ENCODE results near the gene B4GALT6.

Gene B4GALT6

DNA sequence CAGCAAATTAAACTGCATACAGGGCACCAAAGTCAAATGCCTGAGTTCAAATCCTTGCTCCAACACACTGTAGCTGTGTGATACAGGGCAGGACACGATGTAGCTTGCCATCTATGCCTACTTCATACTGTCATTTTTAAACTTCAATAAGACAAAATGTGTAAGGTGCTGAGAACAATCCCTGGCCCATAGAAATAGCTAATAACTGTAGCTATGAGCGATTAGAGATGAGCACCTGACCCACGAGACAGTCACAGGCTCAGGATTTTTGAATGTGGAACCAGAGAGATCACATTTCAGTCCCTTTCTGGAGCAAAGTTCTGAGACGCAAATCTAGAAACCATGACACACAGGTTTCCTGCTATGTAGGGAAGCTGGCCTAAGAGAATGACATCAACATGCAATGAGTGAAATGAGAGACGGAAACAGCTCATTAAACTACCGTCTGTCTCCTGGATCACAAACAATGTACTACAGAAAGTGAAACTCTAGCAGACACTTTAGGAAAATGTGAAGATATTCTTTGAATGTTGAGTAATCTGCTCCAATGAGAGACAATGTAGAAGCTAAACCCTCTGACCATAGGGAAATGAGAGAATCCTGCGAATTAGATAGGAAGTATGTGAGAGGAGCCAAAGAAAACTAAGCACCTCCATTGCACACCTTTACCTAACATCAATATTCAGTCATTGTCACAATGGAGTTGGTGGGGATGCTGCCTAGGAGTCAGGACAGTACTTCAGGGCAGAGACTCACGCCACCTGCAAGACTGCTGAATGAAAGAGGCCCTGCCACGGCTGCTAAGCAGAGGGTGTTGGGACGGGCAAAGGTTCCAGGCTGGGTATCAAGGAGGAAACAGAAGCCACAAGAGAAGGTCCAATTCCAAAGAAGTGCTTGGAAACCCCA is 25.5 kb downstream of the B4GALT6 start:
- DNase-seq, result peak; percentile 59

DNA sequence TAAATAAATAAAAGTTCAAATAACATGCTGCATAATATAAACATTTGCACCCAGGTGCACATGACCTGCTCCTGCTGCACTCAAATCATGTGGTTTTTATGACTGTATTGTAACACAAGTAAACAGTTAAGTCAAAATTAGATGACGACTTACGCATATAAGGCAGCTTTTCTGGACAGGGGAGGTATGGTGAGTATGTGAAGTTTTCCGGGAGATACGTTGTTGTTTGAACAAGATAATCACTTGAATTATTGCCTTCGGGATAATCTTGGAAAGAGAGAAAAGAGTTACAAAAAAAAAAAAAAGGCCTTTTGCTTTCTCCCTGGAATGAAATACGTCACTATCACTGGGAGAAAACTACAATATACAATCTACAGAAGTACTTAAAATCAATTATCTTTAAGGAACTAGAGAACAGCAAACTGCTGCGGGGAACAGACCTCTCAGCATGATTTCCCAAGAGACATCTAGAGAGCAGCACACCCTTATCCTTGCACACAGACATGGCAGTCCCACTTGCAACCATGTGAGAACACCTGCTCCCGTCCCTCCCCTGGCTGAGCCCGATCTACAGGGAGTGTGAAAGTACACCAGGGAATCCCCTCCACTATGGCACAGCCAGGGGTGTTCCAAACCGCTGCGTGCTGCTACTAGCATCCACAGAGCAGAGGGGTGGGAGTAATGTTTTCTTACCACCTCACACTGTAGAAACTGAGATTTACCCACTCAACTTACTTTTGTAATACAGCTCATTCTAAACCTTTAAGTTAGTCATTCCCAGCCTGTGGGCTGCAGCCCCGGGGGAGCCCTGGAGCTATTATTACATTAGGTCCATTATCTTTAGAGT is 26.3 kb downstream of the B4GALT6 start:
- DNase-seq, result no peak

DNA sequence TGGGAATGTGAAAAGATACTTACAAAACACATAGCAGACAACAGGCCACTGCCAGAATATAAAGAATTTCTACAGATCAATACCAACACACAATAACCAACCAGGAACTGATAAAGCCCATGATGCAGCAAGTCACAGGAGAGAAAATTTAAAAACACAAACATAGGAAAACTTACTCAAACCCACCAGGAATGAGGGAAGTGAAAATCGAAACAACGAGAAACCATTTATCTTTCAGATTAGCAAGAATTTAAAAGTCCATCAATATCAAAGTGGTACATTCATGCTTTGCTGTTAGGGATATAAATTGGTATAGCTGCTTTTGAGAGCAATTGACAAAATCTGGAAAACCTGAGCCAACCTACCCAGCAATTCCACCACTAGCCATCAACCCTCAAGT is 27.6 kb downstream of the B4GALT6 start:
- DNase-seq, result no peak

DNA sequence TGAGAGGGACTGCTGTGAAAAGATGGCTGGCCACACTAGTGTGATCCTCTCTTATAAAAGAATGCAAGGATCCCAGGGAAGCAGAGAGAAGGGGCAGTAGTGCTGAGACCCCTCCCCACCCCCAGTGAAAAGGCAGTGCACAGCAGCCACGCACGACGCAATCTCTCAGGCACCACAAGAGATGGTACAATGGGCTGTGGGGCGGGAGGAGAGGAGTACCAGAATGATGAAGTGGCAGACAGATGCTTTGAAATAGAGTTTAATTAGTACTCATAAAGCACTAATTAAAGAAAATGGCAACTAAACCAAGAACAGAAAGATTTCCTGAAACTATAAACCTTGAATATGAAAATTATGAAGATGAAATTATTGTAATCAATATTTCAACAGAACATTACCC is 29.0 kb downstream of the B4GALT6 start:
- peak; percentile 67 for DNase-seq

DNA sequence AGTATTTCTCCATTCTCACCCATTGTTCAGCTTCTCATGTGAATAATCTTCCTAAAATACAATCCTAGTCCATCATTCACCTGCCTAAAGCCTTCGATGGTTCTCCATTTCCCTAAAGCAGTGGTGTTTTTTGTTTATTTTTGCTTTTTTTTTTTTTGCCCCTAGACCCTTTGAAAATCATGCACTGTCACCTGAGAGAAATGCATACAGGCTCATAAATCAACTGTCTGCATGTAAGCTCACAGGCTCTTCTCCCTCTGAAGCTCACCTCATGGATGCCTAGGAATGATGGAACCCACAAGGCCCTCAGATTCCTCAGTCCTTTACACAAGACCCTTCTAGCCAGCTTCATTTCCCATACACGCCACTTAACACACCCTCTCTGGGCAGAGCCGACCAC is 31.5 kb downstream of the B4GALT6 start:
- DNase-seq, result no peak

DNA sequence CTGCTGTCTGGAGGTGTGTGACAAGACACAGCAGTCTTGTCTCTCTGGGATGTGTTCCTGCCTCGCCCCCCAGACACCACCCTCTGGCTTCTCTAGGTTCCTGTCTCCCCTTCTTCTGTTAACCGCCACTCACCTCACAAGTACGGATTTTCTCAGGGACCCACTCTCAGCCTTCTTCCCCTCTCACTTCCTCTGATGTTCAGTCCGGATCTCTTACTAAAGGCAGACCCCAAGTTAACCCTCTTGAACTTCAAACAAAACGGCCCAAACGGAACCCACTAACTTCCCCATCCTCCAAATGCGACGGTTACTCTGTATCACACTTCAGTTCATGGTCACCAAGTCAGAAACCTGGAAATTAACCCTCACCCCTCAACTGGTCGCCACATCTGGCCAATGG is 32.0 kb downstream of the B4GALT6 start:
- DNase-seq, result peak; percentile 61

DNA sequence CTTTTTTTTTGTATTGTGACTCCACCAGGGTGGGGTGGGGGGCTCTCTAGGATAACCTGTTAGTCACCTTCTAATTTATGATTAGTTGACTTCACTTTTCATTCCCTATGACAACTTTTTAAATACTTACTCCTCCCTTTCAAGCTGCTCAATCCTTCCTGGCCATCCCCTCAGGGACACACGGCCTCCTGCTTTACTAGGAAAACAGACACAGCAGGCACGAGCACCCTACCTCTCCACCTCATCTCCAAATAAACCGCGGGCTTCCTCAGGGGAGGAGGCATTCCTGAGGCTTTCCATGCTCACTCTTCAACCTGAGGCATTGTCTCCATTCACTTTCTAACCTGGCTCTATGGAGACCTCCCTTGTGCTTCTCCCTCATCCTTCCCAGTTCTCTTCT is 33.0 kb downstream of the B4GALT6 start:
- DNase-seq, result no peak

DNA sequence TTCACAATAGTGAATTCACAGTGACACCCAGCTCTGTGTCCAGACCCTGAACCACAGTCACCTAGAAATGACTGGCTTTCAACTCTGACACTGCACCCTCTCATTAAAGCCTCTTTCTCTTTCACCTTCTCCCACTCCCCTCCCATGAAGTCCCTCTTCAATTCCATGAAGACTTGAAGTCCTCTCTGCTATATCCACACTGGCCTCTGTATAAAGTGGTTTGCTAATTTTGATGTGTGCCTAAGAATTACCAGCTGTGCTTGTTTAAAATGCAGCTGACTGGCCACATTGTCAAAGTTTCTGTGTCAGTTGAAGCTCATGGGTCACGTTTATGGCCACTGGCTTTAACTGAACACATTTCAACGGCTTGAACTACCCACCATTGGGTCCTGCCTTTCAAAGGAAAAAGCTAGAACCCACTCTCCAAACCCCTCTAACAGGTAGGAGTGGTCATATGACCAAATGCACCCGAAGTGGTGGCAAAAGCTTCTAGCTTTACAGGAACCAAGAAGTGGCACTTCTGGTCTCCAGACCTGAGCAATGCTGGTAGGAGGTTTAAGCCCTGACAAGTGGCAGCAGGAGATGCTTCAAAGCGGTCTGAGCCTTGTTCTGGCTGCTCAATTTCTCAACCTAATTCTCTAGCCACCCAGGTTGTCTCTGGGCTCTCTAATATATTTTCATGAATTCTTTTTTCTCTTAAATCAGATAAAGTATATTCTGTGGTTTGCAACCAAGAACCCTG is 34.2 kb downstream of the B4GALT6 start:
- DNase-seq, result peak; percentile 31

DNA sequence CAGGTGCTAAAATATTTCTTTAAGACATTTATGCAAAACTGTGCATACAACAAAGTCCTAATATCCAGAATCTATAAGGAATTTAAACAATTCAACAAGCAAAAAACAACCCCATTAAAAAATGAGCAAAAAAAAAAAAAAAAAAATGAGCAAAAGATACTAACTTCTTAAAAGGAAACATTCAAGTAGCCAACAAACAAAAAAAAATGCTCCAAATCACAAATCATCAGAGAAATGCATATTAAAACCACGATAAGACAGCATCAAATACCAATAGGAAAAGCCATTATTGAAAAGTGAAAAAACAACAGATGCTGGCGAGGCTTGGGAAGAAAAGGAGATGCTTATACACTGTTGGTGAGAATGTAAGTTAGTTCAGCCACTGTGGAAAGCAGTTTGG is 34.9 kb downstream of the B4GALT6 start:
- DNase-seq, result no peak

DNA sequence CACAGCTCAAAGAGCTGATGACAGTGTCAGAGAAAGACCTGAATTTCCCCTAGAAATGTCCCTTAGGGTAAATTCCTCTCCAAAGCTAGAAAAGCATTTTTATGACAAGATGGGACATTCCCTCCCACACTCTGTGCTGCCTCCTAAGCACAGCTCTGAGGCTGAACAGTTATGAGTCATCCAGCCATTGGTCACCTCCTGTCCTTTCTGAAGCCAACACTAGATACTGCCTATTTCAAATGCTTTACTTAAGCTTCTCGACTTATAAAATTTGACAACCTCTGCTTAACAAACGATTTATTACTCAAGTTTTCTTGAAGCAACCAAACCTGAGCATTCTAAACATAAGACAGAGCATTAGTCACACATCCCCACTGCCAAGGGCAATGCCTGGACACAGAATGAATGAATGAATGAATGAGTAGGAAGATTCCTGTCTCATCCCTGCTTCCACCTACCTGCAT is 35.4 kb downstream of the B4GALT6 start:
- peak; percentile 37 for DNase-seq

DNA sequence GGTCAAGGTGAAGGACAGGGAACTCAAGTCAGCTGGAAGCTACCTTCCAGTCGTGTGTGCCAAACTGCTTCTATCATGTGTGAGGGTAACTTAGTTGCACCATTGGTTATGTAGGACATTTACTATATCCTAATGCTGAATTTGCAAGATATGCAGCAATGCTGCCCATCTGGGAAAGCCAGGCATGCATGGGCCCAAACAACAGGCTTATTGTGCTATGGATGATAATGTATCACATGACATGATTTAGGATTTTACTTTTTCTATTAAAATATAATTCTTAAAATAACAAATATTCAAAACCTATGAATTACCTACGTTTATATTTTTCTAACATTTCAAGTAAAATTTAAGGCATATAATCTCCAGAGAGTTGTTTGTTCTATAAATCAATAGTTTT is 35.9 kb downstream of the B4GALT6 start:
- no peak for DNase-seq

DNA sequence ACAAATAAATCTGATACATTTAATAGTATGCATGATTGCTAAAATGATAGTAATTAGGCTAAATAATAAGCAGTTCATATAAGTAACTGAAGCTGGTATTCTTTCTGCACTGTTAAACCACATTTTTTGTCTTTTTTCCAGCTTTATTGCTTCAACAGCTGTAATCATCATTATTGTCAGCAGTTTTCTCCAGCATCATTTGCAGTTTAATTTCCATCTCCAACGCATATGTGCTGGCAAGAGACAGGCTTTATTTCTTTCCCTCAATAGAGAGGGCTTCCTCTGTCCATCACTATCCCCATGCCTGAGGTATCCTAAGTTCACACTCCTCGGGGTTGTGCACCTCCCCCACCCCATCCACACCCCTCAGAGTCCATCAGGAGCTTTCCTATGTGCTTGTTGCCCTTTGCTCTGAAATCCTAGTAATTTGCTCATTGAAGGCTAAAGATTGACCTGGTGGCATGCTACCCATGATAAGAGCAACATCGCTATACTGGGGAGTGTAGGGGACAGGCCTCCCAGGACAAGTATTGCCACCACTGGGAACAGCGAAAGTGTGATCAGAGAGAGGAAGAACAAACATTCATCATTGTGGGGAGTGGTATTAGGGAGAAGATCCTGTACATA is 37.1 kb downstream of the B4GALT6 start:
- no peak for DNase-seq

DNA sequence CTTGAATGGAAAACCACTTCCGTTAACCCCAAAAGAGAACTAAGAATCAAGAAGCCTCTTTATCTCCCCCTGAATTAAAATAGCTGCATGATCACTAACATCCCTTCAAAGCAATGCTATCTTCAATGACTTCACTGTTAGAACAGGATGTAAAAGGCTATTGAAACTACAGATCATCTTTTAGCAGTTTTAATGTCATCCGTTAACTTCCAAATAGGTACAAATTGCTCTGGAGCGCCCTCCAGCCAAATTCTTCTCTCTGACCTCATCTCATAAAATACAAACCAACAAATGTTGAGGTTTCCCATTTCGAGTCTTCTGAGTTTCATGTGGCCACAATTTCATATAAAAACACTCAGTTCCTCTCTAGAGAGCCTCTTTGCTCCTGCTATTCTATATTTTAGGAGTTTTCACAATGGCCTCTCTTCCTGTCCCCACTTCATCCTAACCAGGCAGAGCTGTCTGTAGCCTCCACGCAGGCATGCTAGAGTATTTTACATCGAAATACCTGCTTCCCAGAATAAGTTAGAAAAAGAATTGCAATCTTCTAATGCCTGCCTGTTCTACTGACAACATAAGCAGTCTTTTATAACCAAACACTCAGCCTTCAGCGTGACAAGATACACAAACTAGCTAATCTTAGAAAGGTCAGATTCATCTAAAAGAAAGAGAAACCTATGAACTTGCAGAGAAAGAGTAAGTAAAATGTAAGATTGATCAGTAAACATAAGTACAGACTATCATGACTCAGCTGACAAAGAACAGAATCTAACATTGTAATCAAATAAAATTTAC is 37.9 kb downstream of the B4GALT6 start:
- DNase-seq, result no peak

DNA sequence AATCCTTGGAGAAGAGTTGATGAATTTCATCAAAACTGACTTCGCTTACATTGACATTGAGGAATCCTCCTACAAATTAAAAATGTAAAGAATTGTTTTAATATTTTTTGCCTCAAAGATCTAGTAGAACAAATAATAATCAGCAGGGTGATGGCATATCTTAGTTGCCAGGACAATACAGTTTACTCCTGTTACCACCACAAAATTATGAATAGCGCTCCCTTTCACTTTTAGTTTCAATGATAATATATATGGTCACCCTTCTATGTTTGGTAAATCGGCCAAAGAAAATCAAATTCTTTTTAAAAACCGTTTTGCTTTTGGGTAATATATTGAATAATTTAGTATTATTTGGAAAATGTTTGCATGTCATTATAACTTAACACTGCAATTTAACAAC is 39.0 kb downstream of the B4GALT6 start:
- DNase-seq, result no peak

DNA sequence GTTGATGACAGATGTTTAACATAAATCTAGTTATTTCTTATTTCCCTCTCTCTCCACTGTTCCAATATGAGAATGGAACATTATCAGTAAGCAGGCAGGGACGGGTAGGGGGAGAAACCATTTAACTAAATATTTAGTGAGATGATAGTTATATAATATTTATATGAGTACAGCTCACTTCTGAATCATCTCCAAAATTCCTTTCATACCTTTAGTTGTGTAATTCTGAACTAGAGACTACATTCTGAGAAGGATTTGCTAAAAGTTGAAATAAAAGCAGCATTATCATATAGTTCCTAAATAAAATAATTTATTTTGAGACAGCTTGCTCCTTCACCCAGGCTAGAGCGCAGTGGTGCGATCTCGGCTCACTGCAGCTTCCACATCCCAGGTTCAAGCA is 41.4 kb downstream of the B4GALT6 start:
- no peak for DNase-seq

DNA sequence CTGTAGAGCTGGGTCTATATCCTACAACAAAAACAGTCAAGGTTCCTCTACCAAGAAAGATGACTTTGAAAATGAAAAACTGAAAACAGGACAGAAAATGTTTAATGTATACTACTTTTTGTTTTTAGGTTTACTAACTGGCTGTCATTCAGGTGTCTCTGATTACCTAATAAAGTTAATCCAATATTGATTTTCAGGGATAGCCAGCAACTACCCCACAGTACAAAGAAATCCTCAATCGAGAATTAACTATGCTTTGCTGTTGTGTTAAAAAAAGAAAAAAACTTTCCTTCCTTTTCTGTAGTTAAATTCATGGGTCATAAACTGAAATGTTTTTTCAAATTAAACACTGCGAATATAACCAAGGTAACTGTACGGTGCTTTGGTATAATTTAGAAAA is 46.9 kb downstream of the B4GALT6 start:
- DNase-seq, result no peak

DNA sequence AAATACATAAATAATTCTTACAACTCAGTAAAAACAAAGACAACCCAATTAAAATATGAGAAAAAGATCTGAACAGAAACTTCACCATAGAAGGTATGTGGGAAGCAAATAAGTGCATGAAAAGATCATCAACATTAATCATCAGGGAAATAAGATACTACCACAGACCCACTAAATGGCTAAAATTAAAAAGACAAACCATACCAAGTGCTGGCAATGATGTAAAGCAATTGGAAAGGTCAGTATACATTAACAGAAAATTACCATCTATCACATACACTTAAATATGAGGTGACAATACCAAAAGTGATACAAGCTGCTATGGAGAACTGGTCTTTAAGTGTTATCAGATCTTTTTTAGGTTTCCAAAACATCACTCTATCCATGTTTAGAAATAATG is 48.0 kb downstream of the B4GALT6 start:
- DNase-seq, result no peak

DNA sequence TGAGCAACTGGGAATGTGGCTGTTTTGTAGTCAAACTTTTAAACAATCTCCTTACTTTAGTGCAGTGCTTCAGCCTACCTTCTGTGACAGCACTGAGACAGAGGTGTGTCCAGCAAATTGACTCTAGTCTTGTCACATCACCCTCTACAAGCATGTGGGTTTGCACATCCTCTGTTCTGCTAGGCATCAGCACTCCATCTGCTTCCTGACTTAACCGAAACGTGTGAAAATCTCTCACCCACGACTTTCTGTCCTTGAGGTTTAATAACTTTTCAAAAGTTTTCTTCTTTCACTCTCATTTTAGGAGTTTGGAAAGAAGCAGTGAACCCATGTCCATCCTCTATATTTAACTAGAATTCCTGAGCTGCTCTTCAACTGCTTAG is 50.1 kb downstream of the B4GALT6 start:
- peak; percentile 74 for DNase-seq

DNA sequence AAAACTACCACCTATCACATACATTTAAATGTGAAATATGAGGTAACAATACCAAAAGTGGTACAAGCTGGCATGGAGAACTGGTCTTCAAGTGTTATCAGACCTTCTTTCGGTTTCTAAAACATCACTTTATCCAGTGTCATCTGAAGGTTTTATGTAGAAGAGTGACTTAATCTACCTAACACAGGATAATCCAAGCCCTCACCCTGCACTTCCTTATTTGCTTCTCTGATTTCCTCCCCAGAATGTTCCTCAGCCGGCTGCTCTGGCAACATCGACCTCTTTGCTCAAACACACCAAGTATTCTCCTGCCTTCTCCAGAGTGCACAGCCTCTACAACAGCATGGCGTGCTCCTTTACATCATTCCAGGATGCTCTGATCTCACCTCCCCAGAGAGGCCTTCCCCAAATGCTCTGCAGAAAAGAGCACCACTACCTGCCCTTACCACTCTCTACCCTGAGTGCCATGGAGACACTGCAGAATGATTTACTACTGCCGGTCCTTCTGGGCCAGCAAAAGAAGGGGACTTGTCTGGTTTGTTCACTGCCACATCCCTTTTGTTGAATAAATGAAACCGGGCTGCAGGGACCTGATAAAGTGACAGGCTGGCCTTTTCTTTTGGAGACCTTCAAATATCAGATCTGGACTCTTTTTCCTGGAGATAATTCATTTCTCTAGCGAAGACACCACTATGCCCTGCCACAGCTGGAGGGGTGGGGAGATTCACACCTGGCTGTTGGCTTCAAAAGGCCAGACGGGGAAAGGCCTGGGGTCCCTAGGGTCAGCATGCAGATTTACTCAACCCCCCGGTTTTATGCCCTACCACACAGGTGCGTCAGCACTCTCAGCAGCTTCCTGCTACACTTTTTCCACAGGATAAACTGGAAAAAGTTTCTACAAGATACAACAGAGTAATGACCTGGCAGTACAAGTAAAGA is 50.7 kb downstream of the B4GALT6 start:
- DNase-seq, result peak; percentile 62

DNA sequence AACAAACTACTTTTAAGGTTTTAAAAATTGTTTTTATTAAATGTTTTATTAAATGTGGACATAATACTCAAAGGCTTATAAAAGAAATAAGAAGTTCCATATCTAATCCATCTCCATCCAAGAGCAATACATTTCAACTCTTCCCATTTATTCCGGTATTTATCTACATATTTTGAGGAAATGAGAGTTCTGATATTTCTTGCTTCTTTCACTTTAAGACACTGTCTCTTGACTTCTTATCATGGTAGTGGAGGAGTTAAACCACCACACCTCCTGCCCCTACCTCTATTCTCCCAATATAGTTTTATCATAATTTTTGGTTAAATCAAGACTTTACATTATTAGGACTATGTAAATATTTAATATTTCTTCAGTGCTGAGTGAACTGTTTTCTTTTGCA is 52.0 kb downstream of the B4GALT6 start:
- no peak for DNase-seq

DNA sequence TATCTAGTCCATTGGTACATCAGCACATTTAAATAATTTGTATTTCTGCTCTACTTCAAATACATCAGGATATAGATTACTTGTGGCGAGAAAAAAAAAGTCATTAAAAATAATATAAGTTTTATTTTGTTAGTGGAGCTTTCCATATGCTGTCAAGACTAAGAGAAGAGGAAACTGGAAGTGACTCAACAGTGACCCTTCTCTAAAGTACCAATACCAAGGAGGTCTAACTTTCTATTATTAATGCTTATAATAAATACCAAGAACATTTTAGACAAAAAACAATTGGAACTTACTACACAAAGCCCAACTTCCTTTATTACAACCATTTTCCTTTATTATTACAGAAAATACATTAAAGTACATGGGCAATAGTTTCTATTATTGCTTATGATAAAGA is 52.9 kb downstream of the B4GALT6 start:
- DNase-seq, result no peak
